HepG2 (cell line): ENCODE results near the gene ZNF575. TPM values are rescaled to one million over a fixed set of nuclear protein-coding genes. Genes with fewer than 3 reads are reported as not detected.
A peak's percentile ranks its signal among the peaks of the same experiment; 100 is the strongest.

Source experiments
- ATAC-seq: fragments of 200-7000 bp; cut with Tn5 transposase; 3 replicates; pipeline ENCODE4 v1.9.1; 2020; ENCODE audit warnings: mild to moderate bottlenecking, moderate library complexity
- BruUV-seq: library from RNA; stranded (reverse); fragments of 400-500 nt; replicated peaks from 2 replicates; lab custom pipeline; 2021; lab: Mats Ljungman, UMichigan
- CTCF ChIA-PET: fragments of 300-600 bp; formaldehyde crosslinking; extraction: SDS; loops from one replicate; lab custom pipeline; 2021; ENCODE audit warnings: low total read pairs, inconsistent platforms, low intra/inter-chr PET ratio; lab: Yijun Ruan, JAX
- POLR2A ChIA-PET: fragments of 350-600 bp; sonication (Branson Sonifier 250); formaldehyde crosslinking; loops from one replicate; lab custom pipeline; 2020; ENCODE audit warnings: antibody characterized with exemption, inconsistent platforms; lab: Yijun Ruan, JAX
- DNase-seq: peaks from one replicate; pipeline ENCODE4 v3.0.0-alpha.2; 2015; ENCODE audit warnings: low spot score
- FAIRE-seq: peaks from 3 replicates; lab custom pipeline; 2011; peaks lifted over from hg19 to GRCh38; lab: Jason Lieb, UNC
- H2AFZ ChIP-seq: one replicate; pipeline ENCODE4 v1.6.1; 2011; ENCODE audit warnings: low read length, inconsistent platforms
- H3K27ac ChIP-seq: fragments of 300-600 bp; 3 replicates; pipeline ENCODE4 v1.8.0; 2011; ENCODE audit warnings: mixed run types, mild to moderate bottlenecking, mixed read lengths, low read length, inconsistent platforms; ENCODE audit not compliant: insufficient read depth; ENCODE audit errors: extremely low read length
- H3K27me3 ChIP-seq, 2 experiments: fragments of 200-600 bp in 1 of 2; 2 replicates in 1 of 2; 3 replicates in 1 of 2; pipeline versions ENCODE4 v1.6.0 to v1.8.0; 2011; ENCODE audit warnings: low read length in 2 of 2, mild to moderate bottlenecking in 2 of 2, moderate library complexity in 2 of 2, inconsistent platforms in 1 of 2; ENCODE audit not compliant: insufficient read depth in 2 of 2, control insufficient read depth in 1 of 2
- H3K36me3 ChIP-seq, 2 experiments: fragments of 200-600 bp in 1 of 2; replicated peaks in 1 of 2; 2 replicates in 1 of 2; 3 replicates in 1 of 2; pipeline versions ENCODE4 v1.5.1 to v1.8.0; 2011; ENCODE audit warnings: low read length in 2 of 2, inconsistent platforms in 1 of 2; ENCODE audit not compliant: insufficient read depth in 2 of 2, control insufficient read depth in 1 of 2
- H3K4me1 ChIP-seq: 2 replicates; pipeline ENCODE4 v1.5.1; 2012; ENCODE audit warnings: low read length, inconsistent platforms; ENCODE audit not compliant: insufficient read depth
- H3K4me2 ChIP-seq: 2 replicates; pipeline ENCODE4 v1.6.0; 2011; ENCODE audit warnings: low read depth, low read length, inconsistent platforms
- H3K4me3 ChIP-seq, 3 experiments: fragments of 200-600 bp in 1 of 3; sonication (generic), shearing (Covaris generic) in 1 of 3; replicated peaks in 1 of 3; 2 replicates each; pipeline ENCODE4 v1.5.1; 2011 to 2016; ENCODE audit warnings: low read length in 3 of 3, inconsistent platforms in 2 of 3, low read depth in 2 of 3, mild to moderate bottlenecking in 2 of 3, control low read depth in 1 of 3, mixed read lengths in 1 of 3; ENCODE audit not compliant: insufficient read depth in 1 of 3
- H3K79me2 ChIP-seq: one replicate; pipeline ENCODE4 v1.6.1; 2011; ENCODE audit warnings: low read length, inconsistent platforms; ENCODE audit not compliant: insufficient read depth
- H3K9ac ChIP-seq: 2 replicates; pipeline ENCODE4 v1.6.0; 2011; ENCODE audit warnings: mild to moderate bottlenecking, low read depth, low read length, inconsistent platforms; ENCODE audit not compliant: insufficient read depth
- H3K9me3 ChIP-seq: 2 replicates; pipeline ENCODE4 v1.5.1; 2012; ENCODE audit warnings: mild to moderate bottlenecking, low read length
- H4K20me1 ChIP-seq: 2 replicates; pipeline ENCODE4 v1.6.0; 2011; ENCODE audit warnings: inconsistent platforms, mild to moderate bottlenecking, low read length, moderate library complexity; ENCODE audit not compliant: insufficient read depth
- BRF2 ChIP-seq: sonication (generic); formaldehyde crosslinking; IDR thresholded peaks from 2 replicates; pipeline ENCODE4 v1.8.1; 2022; ENCODE audit warnings: mild to moderate bottlenecking, missing genetic modification reagents
- GMEB2 ChIP-seq: IDR thresholded peaks from 2 replicates; pipeline ENCODE4 v1.6.1; 2016; ENCODE audit warnings: missing biosample characterization, missing genetic modification reagents, low read depth
- KDM5A ChIP-seq: fragments of 200-600 bp; sonication (generic); IDR thresholded peaks from 2 replicates; pipeline ENCODE4 v1.7.0; 2018; ENCODE audit warnings: antibody characterized with exemption, mild to moderate bottlenecking, low read length, borderline replicate concordance
- MZF1 ChIP-seq: sonication (generic); formaldehyde crosslinking; IDR thresholded peaks from 2 replicates; pipeline ENCODE4 v1.8.1; 2023; ENCODE audit warnings: mild to moderate bottlenecking, missing genetic modification reagents, borderline replicate concordance
- NR3C1 ChIP-seq: sonication (generic); formaldehyde crosslinking; IDR thresholded peaks from 2 replicates; pipeline ENCODE4 v1.4.0; 2020; ENCODE audit warnings: missing genetic modification reagents
- POLR2G ChIP-seq: fragments of 200-400 bp; formaldehyde crosslinking; IDR thresholded peaks from 2 replicates; pipeline ENCODE4 v1.6.1; 2018; ENCODE audit warnings: mild to moderate bottlenecking, low read depth, low read length, moderate library complexity
- PTBP1 ChIP-seq: fragments of 200-400 bp; formaldehyde crosslinking; IDR thresholded peaks from 2 replicates; pipeline ENCODE4 v1.6.1; 2018; ENCODE audit warnings: low read length, low read depth; ENCODE audit not compliant: poor library complexity, severe bottlenecking
- RCOR2 ChIP-seq: IDR thresholded peaks from 2 replicates; pipeline ENCODE4 v1.6.1; 2016; ENCODE audit warnings: missing biosample characterization, missing genetic modification reagents
- TBL1XR1 ChIP-seq: fragments of 150-350 bp; IDR thresholded peaks from 2 replicates; pipeline ENCODE4 v1.6.1; 2014; ENCODE audit warnings: borderline replicate concordance, low read length; ENCODE audit not compliant: partially characterized antibody
- ZKSCAN1 ChIP-seq: fragments of 150-350 bp; IDR thresholded peaks from 2 replicates; pipeline ENCODE4 v1.6.1; 2014; ENCODE audit warnings: low read length
- ZNF557 ChIP-seq: sonication (generic); formaldehyde crosslinking; IDR thresholded peaks from 2 replicates; pipeline ENCODE4 v1.4.0; 2020; ENCODE audit warnings: missing genetic modification reagents
- WGBS: methylation state at CpG from one replicate; pipeline ENCODE4 v1.1.6; 2017; ENCODE audit warnings: low lambda C conversion rate; 5-methylcytosine and 5-hydroxymethylcytosine counted together
- in situ Hi-C: cut with HindIII; loops from 2 replicates; pipeline ENCODE4 v1.10.0; 2017; ENCODE audit warnings: low pct_unique_long_range_greater_than_20kb; ENCODE audit not compliant: extremely low pct_ligation_motif_present
- intact Hi-C: fragments of 100-400 bp; cut with micrococcal nuclease; formaldehyde crosslinking; loops from one replicate; pipeline ENCODE4 v1.10.0; 2022; ENCODE audit not compliant: unreplicated experiment
- polyA plus RNA-seq, 8 experiments: library from polyadenylated mRNA; depleted of rRNA in 3 of 8; stranded (reverse) in 7 of 8; unstranded in 1 of 8; fragments of >200 nt; fragmentation: Illumina TruSeq in 4 of 8; extraction: Trizol in 4 of 8; gene quantifications; 2 replicates each; pipeline versions ENCODE4 v1.2.1 to v1.2.3, GENCODE V29; 2011 to 2016; ENCODE audit warnings: low read depth in 4 of 8, missing spikeins in 1 of 8, mixed read lengths in 1 of 8; ENCODE audit not compliant: insufficient read depth in 1 of 8
- total RNA-seq, 5 experiments: library from RNA; depleted of rRNA; stranded (reverse); fragments of >200 nt; fragmentation: Illumina TruSeq; extraction: Trizol; gene quantifications; 2 replicates each; pipeline ENCODE4 v1.2.3, GENCODE V29; 2016; ENCODE audit warnings: low read depth in 1 of 5
- TF ChIP-seq, protein P1 (sequence below): sonication (generic); formaldehyde crosslinking; IDR thresholded peaks from 2 replicates; pipeline ENCODE4 v1.9.0; 2022; ENCODE audit warnings: missing genetic modification reagents, mild to moderate bottlenecking, borderline replicate concordance
- TF ChIP-seq, protein P2 (sequence below): sonication (generic); formaldehyde crosslinking; IDR thresholded peaks from 2 replicates; pipeline ENCODE4 v1.5.1; 2020; ENCODE audit warnings: missing genetic modification reagents, mild to moderate bottlenecking, borderline replicate concordance

ZNF575 gene
- total and polyA plus RNA-seq, 2 of the 13 experiments (the other 11 are each of a cell fraction or from before 2014, with no cell fraction given): 0.17 to 0.27 TPM

GRCh38 chr19:43532571-43532961 is 422 bp upstream of the ZNF575 start (continued):
- TF ChIP-seq ZNF557 (CRISPR knock-in tag): no peak
- TF ChIP-seq MZF1: no peak
- no peak for TF ChIP-seq BRF2 (CRISPR knock-in tag)
- TF ChIP-seq, protein P1, sequence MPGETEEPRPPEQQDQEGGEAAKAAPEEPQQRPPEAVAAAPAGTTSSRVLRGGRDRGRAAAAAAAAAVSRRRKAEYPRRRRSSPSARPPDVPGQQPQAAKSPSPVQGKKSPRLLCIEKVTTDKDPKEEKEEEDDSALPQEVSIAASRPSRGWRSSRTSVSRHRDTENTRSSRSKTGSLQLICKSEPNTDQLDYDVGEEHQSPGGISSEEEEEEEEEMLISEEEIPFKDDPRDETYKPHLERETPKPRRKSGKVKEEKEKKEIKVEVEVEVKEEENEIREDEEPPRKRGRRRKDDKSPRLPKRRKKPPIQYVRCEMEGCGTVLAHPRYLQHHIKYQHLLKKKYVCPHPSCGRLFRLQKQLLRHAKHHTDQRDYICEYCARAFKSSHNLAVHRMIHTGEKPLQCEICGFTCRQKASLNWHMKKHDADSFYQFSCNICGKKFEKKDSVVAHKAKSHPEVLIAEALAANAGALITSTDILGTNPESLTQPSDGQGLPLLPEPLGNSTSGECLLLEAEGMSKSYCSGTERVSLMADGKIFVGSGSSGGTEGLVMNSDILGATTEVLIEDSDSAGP (CRISPR knock-in tag): 0 out of 2 replicates have a peak, but pooled peaks have one; percentile 19
- TF ChIP-seq, all 625 proteins: peak for 3

- DNase-seq (peak; percentile 34), ATAC-seq (peak; percentile 35), FAIRE-seq (no peak)
- Histone ChIP-seq H3K79me2 (no peaks in the 10 kb centered on the region), H3K9ac (peak overlapping the region; percentile 46; the same call in 1 of the 2 replicates), H3K27me3 (no peaks in the 10 kb centered on the region), H2AFZ (no peak overlapping the region), H3K9me3 (peaks cover 1% of the 10 kb centered on the region; the same call in 1 of the 2 replicates), H3K4me1 (peaks cover 6% of the 10 kb centered on the region; the same call in 1 of the 2 replicates), H3K36me3 (peaks cover under 1 to 5% of the 10 kb centered on the region in 2 experiments; a peak in 3 of 5 replicates), H4K20me1 (no peaks in the 10 kb centered on the region), H3K27ac (peak overlapping the region; percentile 35), H3K4me3 (peak overlapping the region; percentile 12 to 62 (median 35); a peak in 4 of 6 replicates), H3K4me2 (peak overlapping the region; percentile 72)
- ChIA-PET POLR2A (interaction anchor here (1.1 kb wide), 1 partner anchor 62 kb away, joined by 3 read pairs; the partner anchor contains the start of gene IRGQ), CTCF (no interaction called here)
- WGBS: 81% methylated on average over 22 of the region's 41 CpGs
- in situ Hi-C loops: no loop called here
- intact Hi-C loops: no loop called here
- TF ChIP-seq KDM5A: no peak
- no peak for TF ChIP-seq TBL1XR1
- TF ChIP-seq, protein P2, sequence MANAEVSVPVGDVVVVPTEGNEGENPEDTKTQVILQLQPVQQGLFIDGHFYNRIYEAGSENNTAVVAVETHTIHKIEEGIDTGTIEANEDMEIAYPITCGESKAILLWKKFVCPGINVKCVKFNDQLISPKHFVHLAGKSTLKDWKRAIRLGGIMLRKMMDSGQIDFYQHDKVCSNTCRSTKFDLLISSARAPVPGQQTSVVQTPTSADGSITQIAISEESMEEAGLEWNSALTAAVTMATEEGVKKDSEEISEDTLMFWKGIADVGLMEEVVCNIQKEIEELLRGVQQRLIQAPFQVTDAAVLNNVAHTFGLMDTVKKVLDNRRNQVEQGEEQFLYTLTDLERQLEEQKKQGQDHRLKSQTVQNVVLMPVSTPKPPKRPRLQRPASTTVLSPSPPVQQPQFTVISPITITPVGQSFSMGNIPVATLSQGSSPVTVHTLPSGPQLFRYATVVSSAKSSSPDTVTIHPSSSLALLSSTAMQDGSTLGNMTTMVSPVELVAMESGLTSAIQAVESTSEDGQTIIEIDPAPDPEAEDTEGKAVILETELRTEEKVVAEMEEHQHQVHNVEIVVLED (CRISPR knock-in tag): no peak
- no peak for TF ChIP-seq NR3C1 (CRISPR knock-in tag)
- no peak for TF ChIP-seq ZKSCAN1
- TF ChIP-seq POLR2G: no peak
- TF ChIP-seq RCOR2: no peak
- TF ChIP-seq PTBP1: no peak
- no peak for TF ChIP-seq GMEB2 (CRISPR knock-in tag)
- BruUV-seq: no TSS peak
These were observed 737 bp downstream of the ZNF575 start for GRCh38 chr19:43533546-43534304.
